ENCODE measurements around the gene PVRIG. TPM values are rescaled to one million over a fixed set of nuclear protein-coding genes. Genes with fewer than 3 reads are reported as not detected.
"Not testable (repeated sequence)": the region's sequence is repeated elsewhere in the genome, so short reads cannot be mapped to it uniquely, and the experiment has no call there.

The PVRIG gene
- total RNA-seq, 1 donor from 2014 or later = not detected

DNA sequence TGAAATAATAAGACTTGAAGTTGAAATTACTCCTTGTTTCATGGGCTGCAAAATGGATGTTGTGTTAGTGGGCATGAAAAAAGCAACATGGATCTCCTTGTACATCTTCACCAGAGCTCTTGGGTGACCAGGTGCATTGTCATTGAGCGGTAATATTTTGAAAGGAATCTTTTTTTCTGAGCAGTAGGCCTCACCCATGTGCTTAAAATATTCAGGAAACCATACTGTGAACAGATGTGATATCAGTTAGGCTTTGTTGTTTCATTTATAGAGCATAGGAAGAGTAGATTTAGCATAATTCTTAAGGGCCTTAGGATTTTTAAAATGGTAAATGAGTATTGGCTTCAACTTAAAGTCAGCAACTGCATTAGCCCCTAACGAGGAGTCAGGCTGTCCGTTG is 26.8 kb upstream of the PVRIG start:
- H3K4me1 Mint-ChIP-seq (ENCODE audit: low read depth, unreplicated experiment) = no peaks in the 10 kb centered on the region
- H3K36me3 Mint-ChIP-seq (ENCODE audit: unreplicated experiment) = peaks cover 4% of the 10 kb centered on the region
- H3K27ac Mint-ChIP-seq (ENCODE audit: unreplicated experiment) = no peak overlapping the region
- DNase-seq = no peak
- peaks cover 1% of the 10 kb centered on the region for H3K9me3 Mint-ChIP-seq (ENCODE audit: unreplicated experiment)
- no peak for TF ChIP-seq CTCF (IDR thresholded peaks at IDR 0.05; ENCODE audit: partially characterized antibody, unreplicated experiment)
- no peaks in the 10 kb centered on the region for H3K27me3 Mint-ChIP-seq (ENCODE audit: unreplicated experiment)
- H3K4me3 Mint-ChIP-seq (ENCODE audit: unreplicated experiment) = no peak overlapping the region

DNA sequence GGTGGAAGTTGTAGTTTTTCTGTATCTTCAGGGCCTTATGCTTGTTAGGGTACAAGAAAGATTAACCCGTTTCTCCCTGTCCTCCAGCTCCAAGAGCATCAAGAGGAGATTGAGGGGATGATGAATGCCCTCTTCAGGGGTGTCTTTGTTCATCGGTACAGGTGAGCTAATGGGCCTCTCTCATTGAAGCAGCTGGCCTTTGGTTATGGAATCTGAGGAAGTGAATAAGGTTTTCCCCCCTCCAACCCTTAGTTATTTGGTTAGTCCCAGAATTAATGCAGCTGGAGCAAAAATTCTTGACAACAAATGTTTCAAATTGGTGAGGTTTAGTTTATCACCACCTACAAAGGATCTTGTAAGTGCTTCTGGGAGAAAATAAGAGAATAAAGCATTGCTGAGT is 24.5 kb upstream of the PVRIG start:
- H3K27me3 Mint-ChIP-seq (ENCODE audit: unreplicated experiment) = peaks cover 4% of the 10 kb centered on the region
- no peak for TF ChIP-seq CTCF (IDR thresholded peaks at IDR 0.05; ENCODE audit: partially characterized antibody, unreplicated experiment)
- no peaks in the 10 kb centered on the region for H3K36me3 Mint-ChIP-seq (ENCODE audit: unreplicated experiment)
- no peak overlapping the region for H3K27ac Mint-ChIP-seq (ENCODE audit: unreplicated experiment)
- H3K9me3 Mint-ChIP-seq (ENCODE audit: unreplicated experiment) = peaks cover 5% of the 10 kb centered on the region
- no peak for DNase-seq
- H3K4me3 Mint-ChIP-seq (ENCODE audit: unreplicated experiment) = no peak overlapping the region
- H3K4me1 Mint-ChIP-seq (ENCODE audit: low read depth, unreplicated experiment) = no peaks in the 10 kb centered on the region

- H3K27me3 Mint-ChIP-seq (ENCODE audit: unreplicated experiment); H3K9me3 Mint-ChIP-seq (ENCODE audit: unreplicated experiment); H3K4me1 Mint-ChIP-seq (ENCODE audit: low read depth, unreplicated experiment); H3K4me3 Mint-ChIP-seq (ENCODE audit: unreplicated experiment); H3K36me3 Mint-ChIP-seq (ENCODE audit: unreplicated experiment); H3K27ac Mint-ChIP-seq (ENCODE audit: unreplicated experiment); DNase-seq: not testable (repeated sequence)
Observed at GRCh38 chr7:100195901-100196322, 23.8 kb upstream of the PVRIG start.

DNA sequence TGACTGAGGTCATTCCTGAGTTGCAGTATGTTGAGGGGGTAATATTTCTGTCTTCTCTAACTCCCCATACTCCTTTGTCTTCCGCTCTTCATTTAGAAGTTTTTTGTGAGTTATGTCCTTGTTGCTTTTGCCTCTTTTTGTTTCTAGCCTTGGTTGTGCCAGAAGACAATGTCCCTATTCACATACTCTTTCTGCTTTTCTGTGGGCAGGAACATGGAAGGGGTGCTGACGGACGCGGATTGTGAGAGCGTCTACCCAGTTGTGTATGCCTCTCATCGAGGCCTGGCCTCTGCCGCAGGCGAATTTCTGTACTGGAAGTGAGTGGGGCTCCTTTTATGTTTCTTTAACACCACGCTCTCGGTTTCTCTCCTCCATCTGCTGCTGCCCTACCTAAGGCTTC is 21.5 kb upstream of the PVRIG start:
- Mint-ChIP-seq H3K27ac (ENCODE audit: unreplicated experiment) (peak overlapping the region; percentile 56), H3K27me3 (ENCODE audit: unreplicated experiment) (peaks cover 8% of the 10 kb centered on the region), H3K9me3 (ENCODE audit: unreplicated experiment) (peaks cover 7% of the 10 kb centered on the region), H3K36me3 (ENCODE audit: unreplicated experiment) (no peaks in the 10 kb centered on the region), H3K4me1 (ENCODE audit: low read depth, unreplicated experiment) (no peaks in the 10 kb centered on the region), H3K4me3 (ENCODE audit: unreplicated experiment) (no peak overlapping the region)
- no peak for TF ChIP-seq CTCF (IDR thresholded peaks at IDR 0.05; ENCODE audit: partially characterized antibody, unreplicated experiment)
- no peak for DNase-seq

DNA sequence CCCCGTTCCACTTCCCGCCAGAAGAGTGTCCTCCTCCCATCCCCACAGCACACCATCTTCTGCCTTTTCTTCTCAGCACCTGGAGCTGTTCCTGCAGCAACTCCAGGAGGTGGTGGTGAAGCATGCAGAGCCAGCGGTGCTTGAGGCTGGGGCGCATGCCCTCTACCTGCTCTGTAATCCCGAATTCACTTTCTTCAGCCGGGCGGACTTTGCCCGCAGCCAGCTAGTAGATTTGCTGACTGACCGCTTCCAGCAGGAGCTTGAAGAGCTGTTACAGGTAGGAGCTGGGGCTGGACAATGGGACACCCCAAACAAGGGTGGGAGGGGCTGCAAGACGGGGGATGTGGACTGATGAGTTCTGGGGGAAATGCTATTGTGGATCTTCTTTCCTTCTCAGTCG is 19.1 kb upstream of the PVRIG start:
- no peaks in the 10 kb centered on the region for H3K4me1 Mint-ChIP-seq (ENCODE audit: low read depth, unreplicated experiment)
- H3K27ac Mint-ChIP-seq (ENCODE audit: unreplicated experiment) = no peak overlapping the region
- peaks cover 10% of the 10 kb centered on the region for H3K27me3 Mint-ChIP-seq (ENCODE audit: unreplicated experiment)
- DNase-seq = no peak
- H3K4me3 Mint-ChIP-seq (ENCODE audit: unreplicated experiment) = no peak overlapping the region
- no peaks in the 10 kb centered on the region for H3K36me3 Mint-ChIP-seq (ENCODE audit: unreplicated experiment)
- peaks cover 7% of the 10 kb centered on the region for H3K9me3 Mint-ChIP-seq (ENCODE audit: unreplicated experiment)
- TF ChIP-seq CTCF (IDR thresholded peaks at IDR 0.05; ENCODE audit: partially characterized antibody, unreplicated experiment) = no peak

GRCh38 chr7:100204454-100204853 is 15.3 kb upstream of the PVRIG start:
- no peak for TF ChIP-seq CTCF (IDR thresholded peaks at IDR 0.05; ENCODE audit: partially characterized antibody, unreplicated experiment)
- Mint-ChIP-seq H3K36me3 (ENCODE audit: unreplicated experiment) (no peaks in the 10 kb centered on the region), H3K27ac (ENCODE audit: unreplicated experiment) (no peak overlapping the region), H3K4me1 (ENCODE audit: low read depth, unreplicated experiment) (no peaks in the 10 kb centered on the region), H3K27me3 (ENCODE audit: unreplicated experiment) (peaks cover 9% of the 10 kb centered on the region), H3K9me3 (ENCODE audit: unreplicated experiment) (peaks cover 7% of the 10 kb centered on the region), H3K4me3 (ENCODE audit: unreplicated experiment) (no peak overlapping the region)
- DNase-seq = no peak

Data from glutamatergic neuron (in vitro differentiated cells).